TTC549 (cell line): ENCODE measurements around the gene FCN3.

ENCODE experiments used
- FAIRE-seq: peaks from 2 replicates; lab custom pipeline; 2012; peaks lifted over from hg19 to GRCh38; lab: Jason Lieb, UNC

The FCN3 gene

GRCh38 chr1:27379564-27380122 is 5.0 kb upstream of the FCN3 start:
- FAIRE-seq = no peak

- no peak for FAIRE-seq
Measured at GRCh38 chr1:27377760-27378495, 3.3 kb upstream of the FCN3 start.

GRCh38 chr1:27372808-27373690 is 1.6 kb downstream of the FCN3 start:
- no peak for FAIRE-seq

- FAIRE-seq = no peak
Measured at GRCh38 chr1:27372022-27372807, 2.4 kb downstream of the FCN3 start.

GRCh38 chr1:27368869-27369582 is 5.6 kb downstream of the FCN3 start:
- no peak for FAIRE-seq

- FAIRE-seq = no peak
Measured at GRCh38 chr1:27367160-27367650, 7.4 kb downstream of the FCN3 start.

GRCh38 chr1:27366411-27367159 is 8.0 kb downstream of the FCN3 start, which contains the start of gene MAP3K6:
Gene MAP3K6, minus strand, starts transcription at chr1:27366961. Its CDS starts 364 bp downstream, at chr1:27366597.
- FAIRE-seq = no peak

- FAIRE-seq = no peak
Measured at GRCh38 chr1:27366113-27366410, 8.6 kb downstream of the FCN3 start.

GRCh38 chr1:27365372-27366112 is 9.1 kb downstream of the FCN3 start:
- FAIRE-seq = no peak

GRCh38 chr1:27364696-27365371 is 9.8 kb downstream of the FCN3 start:
- FAIRE-seq = no peak

GRCh38 chr1:27363766-27364695 is 10.6 kb downstream of the FCN3 start:
- FAIRE-seq = no peak

- no peak for FAIRE-seq
Measured at GRCh38 chr1:27361553-27361952, 13.1 kb downstream of the FCN3 start.

GRCh38 chr1:27361044-27361402 is 13.6 kb downstream of the FCN3 start:
- FAIRE-seq = no peak

GRCh38 chr1:27360159-27361043 is 14.2 kb downstream of the FCN3 start:
- FAIRE-seq = no peak

GRCh38 chr1:27359822-27360158 is 14.8 kb downstream of the FCN3 start:
- FAIRE-seq = no peak

GRCh38 chr1:27358928-27359313 is 15.7 kb downstream of the FCN3 start:
- no peak for FAIRE-seq

- no peak for FAIRE-seq
Measured at GRCh38 chr1:27358038-27358927, 16.3 kb downstream of the FCN3 start.
